Thyroid gland (tissue), 4 donors: Measurements from ENCODE around the gene SMYD4. TPM values are rescaled to one million over a fixed set of nuclear protein-coding genes. Genes with fewer than 3 reads are reported as not detected.

Source experiments
- DNase-seq, 2 donors: peaks; one replicate each; pipeline ENCODE4 v3.0.0-alpha.2; 2019
- H3K27ac ChIP-seq, 3 donors: fragments of 200-600 bp; sonication (generic); 1 replicate in 2 of 3; 2 replicates in 1 of 3; pipeline ENCODE4 v1.5.1; 2016 to 2019; ENCODE audit warnings: mild to moderate bottlenecking in 1 of 3, moderate library complexity in 1 of 3
- H3K27me3 ChIP-seq: fragments of 200-600 bp; sonication (generic); one replicate; pipeline ENCODE4 v1.5.1; 2019
- H3K36me3 ChIP-seq, 2 donors: fragments of 200-600 bp; sonication (generic); one replicate each; pipeline ENCODE4 v1.5.1; 2016 to 2019
- H3K4me1 ChIP-seq, 2 donors: fragments of 200-600 bp; sonication (generic); one replicate each; pipeline ENCODE4 v1.5.1; 2017 to 2019
- H3K4me3 ChIP-seq, 3 donors: fragments of 200-600 bp; sonication (generic); replicated peaks in 1 of 3; 1 replicate in 2 of 3; 2 replicates in 1 of 3; pipeline ENCODE4 v1.5.1; 2016; ENCODE audit warnings: mild to moderate bottlenecking in 1 of 3
- H3K9me3 ChIP-seq: fragments of 200-600 bp; sonication (generic); one replicate; pipeline ENCODE4 v1.5.1; 2017
- POLR2A ChIP-seq, 2 donors: fragments of 450-650 bp; IDR thresholded peaks; one replicate each; pipeline ENCODE4 v1.6.1; 2017; ENCODE audit warnings: antibody characterized with exemption in 2 of 2, mild to moderate bottlenecking in 2 of 2, moderate library complexity in 1 of 2
- WGBS, 2 donors: methylation state at CpG; one replicate each; pipeline ENCODE4 v1.1.5; 2017; 5-methylcytosine and 5-hydroxymethylcytosine counted together
- intact Hi-C: fragments of 100-400 bp; cut with DNase I; formaldehyde crosslinking; loops from one replicate; pipeline ENCODE4 v1.15.1; 2023
- total RNA-seq, 4 donors: library from RNA; depleted of rRNA; stranded (reverse); fragments of >200 nt; gene quantifications; one replicate each; pipeline ENCODE4 v1.2.3, GENCODE V29; 2016
- TF ChIP-seq, protein P1 (sequence below), 6 experiments: fragments of 200-600 bp in 3 of 6; fragments of 450-650 bp in 3 of 6; sonication (generic) in 3 of 6; IDR thresholded peaks; one replicate each; pipeline ENCODE4 v1.5.1; 2016 to 2019; ENCODE audit warnings: antibody characterized with exemption in 6 of 6, mild to moderate bottlenecking in 2 of 6, inconsistent platforms in 1 of 6, moderate library complexity in 1 of 6

The SMYD4 gene
- total RNA-seq, 4 donors from 2014 or later = 19.3 to 21.9 (median 20.4) TPM

DNA sequence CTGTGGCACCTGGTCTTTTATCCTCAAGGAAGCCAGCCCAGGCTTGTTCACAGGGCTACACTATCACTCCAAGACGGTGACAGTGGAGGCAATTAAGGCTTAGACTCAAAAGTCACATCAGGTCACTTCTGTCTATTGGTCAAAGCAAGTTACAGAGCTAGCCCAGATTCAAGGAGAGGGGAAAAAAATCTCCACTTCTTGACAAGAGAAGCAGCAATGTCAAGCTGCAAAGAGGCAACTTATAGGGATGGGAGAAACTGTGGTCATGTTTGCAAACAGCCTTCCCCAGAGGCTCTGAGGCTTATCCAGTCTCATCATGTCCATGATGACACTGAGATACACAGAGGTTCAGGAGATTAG is 36.3 kb downstream of the SMYD4 start:
- intact Hi-C loops = no loop called here
- TF ChIP-seq, protein P1, sequence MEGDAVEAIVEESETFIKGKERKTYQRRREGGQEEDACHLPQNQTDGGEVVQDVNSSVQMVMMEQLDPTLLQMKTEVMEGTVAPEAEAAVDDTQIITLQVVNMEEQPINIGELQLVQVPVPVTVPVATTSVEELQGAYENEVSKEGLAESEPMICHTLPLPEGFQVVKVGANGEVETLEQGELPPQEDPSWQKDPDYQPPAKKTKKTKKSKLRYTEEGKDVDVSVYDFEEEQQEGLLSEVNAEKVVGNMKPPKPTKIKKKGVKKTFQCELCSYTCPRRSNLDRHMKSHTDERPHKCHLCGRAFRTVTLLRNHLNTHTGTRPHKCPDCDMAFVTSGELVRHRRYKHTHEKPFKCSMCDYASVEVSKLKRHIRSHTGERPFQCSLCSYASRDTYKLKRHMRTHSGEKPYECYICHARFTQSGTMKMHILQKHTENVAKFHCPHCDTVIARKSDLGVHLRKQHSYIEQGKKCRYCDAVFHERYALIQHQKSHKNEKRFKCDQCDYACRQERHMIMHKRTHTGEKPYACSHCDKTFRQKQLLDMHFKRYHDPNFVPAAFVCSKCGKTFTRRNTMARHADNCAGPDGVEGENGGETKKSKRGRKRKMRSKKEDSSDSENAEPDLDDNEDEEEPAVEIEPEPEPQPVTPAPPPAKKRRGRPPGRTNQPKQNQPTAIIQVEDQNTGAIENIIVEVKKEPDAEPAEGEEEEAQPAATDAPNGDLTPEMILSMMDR (IDR thresholded peaks at IDR 0.05) = no peak
- TF ChIP-seq POLR2A (IDR thresholded peaks at IDR 0.05) = no peak

DNA sequence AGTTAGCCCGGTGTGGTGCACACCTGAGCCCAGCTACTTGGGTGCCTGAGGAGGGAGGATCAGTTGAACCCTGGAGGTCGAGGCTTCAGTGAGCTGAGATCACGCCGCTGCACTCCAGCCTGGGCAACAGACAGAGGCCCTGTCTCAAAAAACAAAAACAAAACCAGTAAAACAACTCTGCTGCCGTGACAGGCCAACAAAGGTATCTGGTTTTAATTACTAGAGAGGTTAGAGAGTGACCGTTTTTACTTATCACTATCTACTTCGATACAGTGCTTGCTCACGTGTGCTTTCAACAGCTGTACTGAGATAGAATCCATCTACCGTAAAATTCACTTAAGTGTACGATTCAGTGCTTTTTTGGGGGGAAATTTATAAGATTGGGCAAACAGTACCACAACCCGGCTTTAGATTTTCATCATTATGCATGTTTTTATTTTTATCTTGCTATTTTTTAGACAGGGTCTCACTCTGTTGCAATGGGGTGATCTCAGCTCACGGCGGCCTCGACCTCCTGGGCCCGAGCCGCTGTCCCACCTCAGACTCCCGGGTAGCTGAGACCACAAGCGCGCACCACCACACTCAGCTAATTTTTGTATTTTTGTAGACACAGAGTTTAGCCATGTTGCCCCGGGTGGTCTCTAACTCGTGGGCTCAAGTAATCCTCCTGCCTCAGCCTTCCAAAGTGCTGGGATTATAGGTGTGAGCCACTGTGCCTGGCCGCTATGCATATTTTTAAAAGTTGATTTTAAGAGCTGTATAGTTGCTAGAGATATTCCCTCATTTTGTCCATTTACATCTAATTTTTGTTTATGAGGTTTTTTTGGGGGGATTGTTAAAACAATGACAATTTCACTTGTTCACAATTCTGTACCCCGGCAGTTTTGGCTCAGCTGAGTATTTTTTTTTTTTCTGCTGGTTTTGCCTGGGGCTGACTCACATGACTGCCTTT is 36.9 kb downstream of the SMYD4 start:
- Histone ChIP-seq H3K4me3 (no peak overlapping the region), H3K9me3 (no peaks in the 10 kb centered on the region), H3K36me3 (no peaks in the 10 kb centered on the region), H3K27ac (peak overlapping the region; percentile 17 to 79 (median 41)), H3K4me1 (peaks cover 8 to 28% of the 10 kb centered on the region in 2 donors), H3K27me3 (no peaks in the 10 kb centered on the region)
- TF ChIP-seq POLR2A (IDR thresholded peaks at IDR 0.05) = no peak
- TF ChIP-seq, protein P1 (IDR thresholded peaks at IDR 0.05) = no peak
- intact Hi-C loops = no loop called here
- WGBS, 2 donors = 66 to 69% methylated on average over 23 of the region's 23 CpGs
- DNase-seq = peak in 1 of 2 donors; percentile 55

More for the DNA sequence above, 36.3 kb downstream of the SMYD4 start:
- Histone ChIP-seq H3K27ac (peak overlapping the region; percentile 41 to 79 (median 71)), H3K9me3 (no peaks in the 10 kb centered on the region), H3K4me1 (peaks cover 8 to 26% of the 10 kb centered on the region in 2 donors), H3K4me3 (no peak overlapping the region), H3K27me3 (no peaks in the 10 kb centered on the region), H3K36me3 (no peaks in the 10 kb centered on the region)
- DNase-seq = peak; percentile 40 to 65
- 35 to 70% methylated on average over 1 of the region's 1 CpG for WGBS, 2 donors

- no peak for DNase-seq
- H3K27ac ChIP-seq = no peak overlapping the region
- 68 to 75% methylated on average over 5 of the region's 5 CpGs for WGBS, 2 donors
- no peak overlapping the region for H3K4me3 ChIP-seq
- peaks cover 8 to 36% of the 10 kb centered on the region in 2 donors for H3K4me1 ChIP-seq
- TF ChIP-seq POLR2A (IDR thresholded peaks at IDR 0.05) = no peak
- TF ChIP-seq, protein P1 (IDR thresholded peaks at IDR 0.05) = no peak
- H3K27me3 ChIP-seq = no peaks in the 10 kb centered on the region
- no peaks in the 10 kb centered on the region for H3K9me3 ChIP-seq
- intact Hi-C loops = loop anchor here (5.0 kb wide), 1 partner anchor 63 kb away; no protein-coding TSS in a partner anchor
- H3K36me3 ChIP-seq = no peaks in the 10 kb centered on the region
These were observed 39.8 kb downstream of the SMYD4 start for GRCh38 chr17:1789936-1790335.

DNA sequence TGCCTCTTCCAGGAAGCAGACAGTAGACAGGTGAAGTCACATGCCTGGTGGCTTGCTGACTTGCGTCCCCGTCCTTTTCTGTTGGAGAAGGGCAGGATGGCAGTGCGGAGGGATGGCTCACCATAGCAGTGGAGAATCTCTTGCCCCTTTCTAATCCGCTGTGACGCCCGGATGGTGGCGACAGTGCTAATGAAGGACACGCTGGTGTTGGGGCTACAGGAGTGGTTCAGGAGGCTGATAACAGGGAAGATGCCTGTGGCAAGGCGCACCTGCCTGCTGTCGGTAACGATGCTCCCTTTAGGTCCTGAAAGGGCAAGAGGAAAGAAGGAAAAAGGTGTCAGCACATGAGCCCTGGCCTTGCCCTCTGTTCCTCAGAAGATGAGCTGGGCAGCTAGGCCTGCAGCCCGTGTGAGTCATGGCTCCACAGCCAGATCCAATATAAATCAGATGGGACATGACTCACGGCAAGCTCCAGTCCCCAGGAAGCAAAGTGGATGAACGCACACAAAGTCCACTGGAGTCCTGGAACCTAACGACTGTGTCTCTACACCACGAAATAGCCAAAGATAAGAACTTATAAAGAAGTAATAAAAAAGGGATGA is 42.3 kb downstream of the SMYD4 start:
- WGBS, 2 donors = 80 to 82% methylated on average over 16 of the region's 16 CpGs
- no peaks in the 10 kb centered on the region for H3K9me3 ChIP-seq
- DNase-seq = no peak
- no peak overlapping the region for H3K4me3 ChIP-seq
- no peaks in the 10 kb centered on the region for H3K36me3 ChIP-seq
- TF ChIP-seq, protein P1 (IDR thresholded peaks at IDR 0.05) = no peak
- TF ChIP-seq POLR2A (IDR thresholded peaks at IDR 0.05) = no peak
- H3K4me1 ChIP-seq = peaks cover 15 to 41% of the 10 kb centered on the region in 2 donors
- intact Hi-C loops = loop anchor here (5.0 kb wide), 1 partner anchor 60 kb away; no protein-coding TSS in a partner anchor
- no peaks in the 10 kb centered on the region for H3K27me3 ChIP-seq
- H3K27ac ChIP-seq = peak overlapping the region; percentile 85 to 99 (median 98)
